LHCN-M2 (cell line): ENCODE measurements around the gene PRPF38B. TPM values are rescaled to one million over a fixed set of nuclear protein-coding genes. Genes with fewer than 3 reads are reported as not detected.
"Not testable (repeated sequence)": the region's sequence is repeated elsewhere in the genome, so short reads cannot be mapped to it uniquely, and the experiment has no call there.

ENCODE experiments used
- DNase-seq: peaks from one replicate; pipeline ENCODE4 v3.0.0-alpha.2; 2012; ENCODE audit warnings: low read depth
- total RNA-seq: library from RNA; depleted of rRNA; stranded (reverse); fragments of >200 nt; gene quantifications from 2 replicates; pipeline ENCODE4 v1.2.3, GENCODE V29; 2014

The PRPF38B gene
- total RNA-seq, 1 experiment from 2014 or later = 15.9 TPM

DNA sequence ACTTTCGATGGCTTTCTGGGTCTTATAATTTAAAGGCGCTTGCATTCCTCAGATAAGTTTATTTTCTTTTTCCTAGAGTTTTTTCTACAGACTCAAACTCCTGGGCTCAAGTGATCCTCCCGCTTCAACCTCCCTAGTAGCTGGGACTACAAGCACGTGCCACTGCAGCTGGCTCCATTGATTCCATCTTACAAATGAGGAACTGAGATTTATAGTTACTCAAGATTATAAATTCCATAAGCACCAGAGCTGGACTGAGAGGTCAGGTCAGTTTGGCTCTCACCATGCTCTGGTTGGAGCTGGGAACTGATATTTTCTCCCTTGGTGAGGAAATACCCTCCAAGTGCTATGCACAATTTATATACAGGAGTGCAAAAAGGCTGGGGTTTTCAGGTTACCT, 13.4 kb upstream of the PRPF38B start:
- no peak for DNase-seq

DNA sequence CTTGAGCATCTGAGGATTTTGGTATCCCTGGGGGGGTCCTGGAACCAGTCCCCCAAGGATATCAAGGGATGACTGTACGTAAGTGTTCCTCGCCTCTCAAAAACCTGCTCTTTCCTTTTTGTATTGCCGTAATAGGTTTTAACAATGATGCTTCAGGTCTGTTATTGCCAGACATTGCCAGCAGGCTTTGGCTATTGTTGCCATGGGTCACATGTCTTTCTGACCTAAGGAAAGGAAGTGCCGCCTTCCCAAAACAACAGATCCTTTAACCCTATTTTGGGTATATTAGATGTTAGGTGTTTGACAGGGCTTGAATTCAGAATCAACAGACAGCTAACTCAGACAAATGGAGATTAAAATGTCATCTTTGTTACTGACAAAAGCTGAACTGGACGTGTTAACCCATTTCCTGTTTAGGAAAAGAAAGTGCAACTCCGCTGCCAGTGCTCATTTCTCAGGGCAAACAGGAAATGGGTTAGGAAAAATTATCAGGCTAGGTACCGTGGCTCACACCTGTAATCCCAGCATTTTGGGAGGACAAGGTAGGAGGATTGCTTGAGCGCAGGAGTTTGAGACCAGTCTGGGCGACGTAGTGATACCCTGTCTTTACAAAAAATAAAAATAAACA, 12.4 kb upstream of the PRPF38B start:
- DNase-seq = no peak

DNA sequence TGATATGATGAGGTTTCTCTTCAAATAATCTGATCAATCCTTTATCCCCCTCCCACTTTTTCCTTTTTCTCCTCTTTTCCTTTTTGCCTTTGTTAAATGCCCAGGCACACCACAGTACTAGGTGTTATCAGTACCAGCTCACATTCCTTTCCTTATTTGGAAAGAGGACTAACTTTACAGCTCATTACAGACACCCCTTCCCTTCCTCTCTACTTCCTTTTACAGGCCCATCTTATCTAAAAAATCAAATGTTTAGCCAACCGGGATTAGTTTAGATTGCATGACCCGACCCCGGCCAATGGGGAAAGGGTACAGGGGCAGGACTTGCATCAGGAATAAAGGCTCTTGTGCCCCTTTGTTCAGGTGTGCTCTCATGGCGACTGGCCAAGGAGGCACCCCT, 10.4 kb upstream of the PRPF38B start:
- not testable (repeated sequence) for DNase-seq

DNA sequence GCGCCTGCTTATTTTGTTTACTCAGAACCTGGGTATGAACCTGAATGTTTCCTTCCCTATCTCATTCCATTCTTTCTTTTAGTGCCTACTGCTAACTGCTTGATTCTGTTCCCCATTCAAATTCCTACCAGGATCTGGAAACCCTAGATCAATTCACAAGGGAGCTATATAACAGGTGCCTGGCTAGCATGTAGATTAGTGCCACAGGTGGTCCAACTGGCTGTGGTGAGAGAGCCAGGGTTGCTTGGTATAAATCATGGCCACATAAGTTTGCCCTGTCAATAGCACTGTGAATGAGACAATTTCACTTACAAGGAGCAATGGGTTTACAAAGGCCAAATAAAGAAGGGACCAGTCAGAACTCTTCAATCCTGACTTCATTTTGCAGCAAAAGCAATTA, 6.6 kb upstream of the PRPF38B start:
- DNase-seq = peak; percentile 47

DNA sequence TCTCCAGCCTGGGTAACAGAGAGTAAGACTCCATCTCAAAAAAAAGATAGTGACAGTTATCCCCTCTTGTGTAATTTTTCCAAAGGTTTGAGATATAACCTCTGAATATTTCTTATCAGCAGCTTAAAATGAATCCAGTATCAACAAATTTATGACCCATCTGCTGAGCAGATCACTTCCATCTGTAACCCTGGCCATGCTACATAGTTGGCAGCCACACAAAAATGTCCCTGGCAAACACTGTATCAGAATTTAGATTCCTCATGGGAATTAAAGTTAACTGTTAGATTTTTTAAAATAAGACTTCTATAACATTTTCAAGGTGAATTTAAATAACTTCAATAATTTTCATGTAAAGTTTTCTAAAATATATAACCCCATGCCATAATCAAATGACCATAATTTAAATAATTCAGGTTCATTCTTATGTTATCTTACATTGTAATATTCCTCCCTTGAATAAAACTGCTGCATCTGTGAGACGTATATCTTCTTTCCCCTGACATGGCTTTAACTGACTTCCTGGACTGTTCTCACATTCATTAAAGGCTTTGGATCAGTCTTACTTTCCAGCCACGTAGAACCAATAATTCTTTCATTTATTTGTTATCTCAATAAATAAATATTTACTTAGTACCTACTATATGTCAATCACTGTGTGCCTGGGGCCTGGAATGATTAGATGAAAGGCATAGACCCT, 5.3 kb upstream of the PRPF38B start:
- DNase-seq = peak; percentile 32

DNA sequence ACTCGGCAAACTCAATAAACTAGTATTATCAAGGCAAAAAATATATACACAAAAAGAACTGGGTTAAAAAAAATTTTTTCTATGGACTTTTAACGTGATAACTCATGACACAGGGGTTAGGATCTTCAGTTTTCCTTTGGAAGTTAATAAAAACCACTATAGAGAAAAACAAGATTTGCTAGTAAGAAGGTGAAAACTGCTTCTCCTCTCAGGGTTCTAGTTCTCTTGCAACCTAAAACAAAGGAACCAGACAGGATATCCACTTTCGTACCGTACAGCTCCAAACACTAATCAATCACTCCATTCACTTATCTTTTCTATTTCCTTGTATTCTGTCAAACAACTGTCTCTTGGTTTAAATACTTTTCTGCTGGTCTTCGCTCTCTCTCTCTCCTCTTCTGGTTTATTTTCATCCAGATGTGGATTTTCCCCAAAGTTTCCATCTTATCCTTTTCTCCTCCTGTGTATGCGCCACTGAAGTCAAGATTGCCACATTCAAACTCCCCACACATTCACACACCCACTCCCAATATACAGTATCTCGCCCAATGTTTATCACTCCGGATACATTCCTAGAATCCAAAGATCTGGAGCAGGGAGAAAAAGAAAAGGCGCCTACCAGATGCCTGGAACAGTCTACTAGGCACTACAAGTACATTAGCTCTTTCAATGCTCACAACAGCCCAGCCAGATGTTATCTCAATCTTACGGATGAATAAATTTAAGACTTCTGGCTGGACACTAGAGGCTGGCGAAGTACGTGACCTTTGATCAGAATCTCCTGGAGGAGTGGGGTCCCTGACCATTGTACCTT, 775 bp upstream of the PRPF38B start:
- DNase-seq = no peak

DNA sequence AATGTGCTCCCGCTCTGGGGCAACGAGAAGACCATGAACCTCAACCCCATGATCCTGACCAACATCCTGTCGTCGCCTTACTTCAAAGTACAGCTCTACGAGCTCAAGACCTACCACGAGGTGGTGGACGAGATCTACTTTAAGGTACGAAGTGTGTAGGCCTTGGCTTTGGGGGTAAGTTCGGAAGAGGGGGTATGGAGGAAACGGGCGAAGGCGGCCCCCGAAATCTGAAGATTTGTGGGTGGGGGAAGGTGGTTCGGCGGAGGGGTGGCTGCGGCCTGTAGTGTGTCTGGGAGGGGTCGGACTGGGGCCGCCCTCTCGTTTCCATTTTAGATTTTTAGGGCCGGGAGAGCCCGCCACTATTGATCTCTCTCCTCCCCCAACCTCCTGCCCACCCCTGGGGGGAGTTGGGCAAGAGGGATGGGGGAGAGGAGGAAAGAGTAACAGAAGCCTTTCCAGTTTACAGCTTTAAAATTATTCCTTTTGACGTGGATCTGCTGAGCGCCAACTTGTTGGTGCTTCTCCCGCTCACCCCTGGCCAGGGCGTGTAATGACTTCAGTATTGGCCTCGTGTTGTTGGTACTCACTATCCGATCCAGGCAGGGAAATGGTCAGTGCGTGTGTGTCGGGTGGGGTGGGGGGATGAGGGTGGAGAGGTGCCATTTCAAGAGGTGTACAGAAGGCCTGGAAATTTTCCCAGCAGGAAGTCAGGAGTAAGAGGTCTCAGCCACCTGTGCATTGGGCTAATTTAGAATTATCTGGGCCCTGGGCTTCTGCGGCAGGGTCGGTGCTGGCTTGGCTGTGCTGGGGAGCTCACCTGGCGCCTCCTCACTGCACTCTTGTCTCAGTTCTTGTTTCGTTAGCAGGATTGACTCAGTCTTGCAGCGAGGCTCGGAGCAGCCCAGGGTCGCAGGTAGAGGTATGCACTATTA, 880 bp downstream of the PRPF38B start:
- peak; percentile 76 for DNase-seq

DNA sequence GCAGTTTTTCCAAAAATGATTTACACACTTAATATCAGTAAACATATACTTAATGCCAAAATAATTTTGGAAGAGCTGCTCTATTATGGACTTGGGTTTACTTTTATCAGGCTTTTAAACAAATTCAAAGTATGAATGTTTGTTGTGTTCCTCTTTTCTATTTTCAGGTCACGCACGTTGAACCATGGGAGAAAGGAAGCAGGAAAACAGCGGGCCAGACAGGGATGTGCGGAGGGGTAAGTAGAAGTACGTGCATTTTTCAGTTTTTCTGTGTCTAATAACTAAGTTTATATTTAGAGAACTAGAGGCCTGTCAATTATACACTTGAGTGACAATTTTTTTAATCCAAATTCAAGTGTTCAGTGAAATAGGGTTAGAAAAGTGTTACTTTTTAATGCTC, 3.4 kb downstream of the PRPF38B start:
- DNase-seq = no peak

DNA sequence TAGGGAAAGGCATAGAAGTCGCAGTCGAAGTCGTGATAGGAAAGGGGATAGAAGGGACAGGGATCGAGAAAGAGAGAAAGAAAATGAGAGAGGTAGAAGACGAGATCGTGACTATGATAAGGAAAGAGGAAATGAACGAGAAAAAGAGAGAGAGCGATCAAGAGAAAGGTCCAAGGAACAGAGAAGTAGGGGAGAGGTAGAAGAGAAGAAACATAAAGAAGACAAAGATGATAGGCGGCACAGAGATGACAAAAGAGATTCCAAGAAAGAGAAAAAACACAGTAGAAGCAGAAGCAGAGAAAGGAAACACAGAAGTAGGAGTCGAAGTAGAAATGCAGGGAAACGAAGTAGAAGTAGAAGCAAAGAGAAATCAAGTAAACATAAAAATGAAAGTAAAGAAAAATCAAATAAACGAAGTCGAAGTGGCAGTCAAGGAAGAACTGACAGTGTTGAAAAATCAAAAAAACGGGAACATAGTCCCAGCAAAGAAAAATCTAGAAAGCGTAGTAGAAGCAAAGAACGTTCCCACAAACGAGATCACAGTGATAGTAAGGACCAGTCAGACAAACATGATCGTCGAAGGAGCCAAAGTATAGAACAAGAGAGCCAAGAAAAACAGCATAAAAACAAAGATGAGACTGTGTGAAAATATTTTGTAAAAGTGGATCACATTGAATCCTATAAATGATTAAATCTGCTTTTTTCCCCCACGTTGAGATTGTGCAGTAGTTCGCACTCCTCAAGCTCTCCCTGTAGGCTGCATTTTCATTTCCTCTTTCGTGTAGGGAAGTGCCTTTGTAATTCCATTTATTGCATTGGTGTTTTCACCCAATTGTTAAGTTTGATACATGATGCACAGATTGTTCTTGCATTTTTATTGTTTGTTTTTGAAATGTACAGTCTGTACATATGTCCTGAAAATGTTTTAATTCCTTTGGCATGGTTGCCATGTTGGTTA, 7.5 kb downstream of the PRPF38B start:
- DNase-seq = no peak

DNA sequence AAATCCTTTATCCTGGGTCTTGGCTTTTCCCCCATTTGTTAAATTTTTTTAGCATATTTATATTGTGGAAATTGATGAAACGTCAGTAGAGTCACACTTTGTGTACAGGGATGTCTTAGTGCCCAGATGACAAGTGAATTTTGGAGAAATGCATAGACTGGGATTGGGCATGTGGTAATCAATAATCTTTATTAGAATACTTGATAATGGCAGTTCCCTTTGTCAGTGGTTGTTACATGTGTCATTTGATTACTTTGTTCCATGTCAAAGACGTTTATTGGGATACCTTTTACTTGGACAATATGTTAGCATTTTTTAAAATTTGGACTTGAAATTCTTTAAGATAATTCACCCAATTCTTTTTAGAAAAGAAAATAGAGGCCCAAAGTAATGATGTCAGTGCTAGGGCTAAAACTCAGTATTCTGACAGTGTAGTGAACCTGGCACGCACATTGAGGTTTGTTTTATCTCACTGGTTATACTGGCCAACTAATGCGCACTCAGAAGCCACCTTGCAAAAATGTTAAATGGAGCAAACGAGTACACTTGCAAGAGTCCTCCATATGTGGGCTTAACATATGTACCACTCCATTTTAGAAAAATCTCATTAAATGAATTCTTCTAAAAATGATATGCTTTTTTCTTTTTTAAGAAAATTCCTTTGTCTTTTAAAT, 9.2 kb downstream of the PRPF38B start:
- no peak for DNase-seq

DNA sequence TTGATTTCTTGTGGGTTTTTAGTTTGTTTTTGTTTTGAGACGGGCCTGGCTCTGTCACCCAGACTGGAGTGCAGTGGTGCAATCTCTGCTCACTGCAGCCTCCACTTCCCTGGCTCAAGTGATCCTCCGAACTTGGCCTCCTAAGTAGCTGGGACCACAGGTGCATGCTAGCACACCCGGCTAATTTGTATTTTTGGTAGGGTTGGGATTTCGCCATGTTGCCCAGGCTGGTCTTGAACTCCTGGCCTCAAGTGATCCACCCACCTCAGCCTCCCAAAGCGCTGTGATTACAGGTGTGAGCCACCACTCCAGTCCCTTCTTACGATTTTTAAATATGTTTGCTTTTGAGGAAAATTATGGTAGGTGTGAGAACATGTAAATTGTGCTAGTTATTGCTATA, 10.0 kb downstream of the PRPF38B start:
- DNase-seq = not testable (repeated sequence)

DNA sequence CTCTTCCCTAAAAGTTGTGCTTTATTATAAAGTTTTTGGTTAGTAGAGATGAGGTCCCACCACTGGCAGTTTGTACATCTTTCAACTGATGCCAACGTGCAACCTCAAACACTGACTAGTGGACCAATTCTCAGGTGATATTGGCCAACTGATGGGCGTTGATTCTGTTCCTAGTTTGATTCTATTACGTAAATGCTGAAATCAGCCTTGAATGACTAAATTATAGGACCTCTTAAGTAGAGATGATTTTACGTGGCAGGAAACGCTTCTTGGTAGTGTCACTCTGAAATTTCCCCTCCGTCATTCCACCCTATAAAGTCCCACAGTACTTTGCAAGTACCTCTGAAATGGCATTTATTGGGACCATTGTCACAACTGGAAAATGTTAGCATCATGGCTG, 11.8 kb downstream of the PRPF38B start:
- no peak for DNase-seq

DNA sequence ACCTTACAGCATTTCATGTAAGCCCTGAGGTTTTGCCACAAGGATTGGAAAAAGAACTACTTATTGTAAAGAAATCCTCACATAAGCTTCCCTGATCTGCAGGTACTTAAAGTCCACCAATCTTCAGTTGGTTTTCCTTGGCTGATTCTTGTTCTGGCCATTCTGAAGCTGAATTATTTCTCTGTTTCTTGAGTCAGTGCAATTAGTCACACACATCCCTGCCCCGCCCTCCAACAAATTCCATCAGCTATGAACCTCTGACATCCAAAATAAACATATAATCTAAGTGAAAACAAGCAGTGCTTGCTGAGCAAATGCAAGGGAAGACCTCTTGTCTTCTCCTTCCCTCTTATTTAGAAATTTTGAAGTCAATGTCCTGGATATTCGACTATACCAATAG, 12.4 kb downstream of the PRPF38B start:
- DNase-seq = peak; percentile 57

DNA sequence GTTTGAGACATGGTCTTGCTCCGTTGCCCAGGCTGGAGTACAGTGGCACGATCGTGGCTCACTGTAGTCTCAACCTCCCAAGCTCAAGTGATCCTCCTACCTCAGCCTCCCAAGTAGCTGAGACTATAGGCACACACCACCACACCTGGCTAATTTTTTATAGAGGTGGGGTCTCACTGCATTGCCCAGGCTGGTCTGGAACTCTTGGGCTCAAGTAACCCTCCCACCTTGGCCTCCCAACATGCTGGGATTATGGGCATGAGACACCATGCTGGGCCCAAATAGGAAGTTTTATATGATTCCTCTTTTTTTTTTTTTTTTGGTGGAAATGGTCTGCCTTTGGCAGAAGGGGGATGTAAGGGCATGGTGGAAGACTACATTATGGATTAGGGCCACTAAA, 14.5 kb downstream of the PRPF38B start:
- DNase-seq = no peak

DNA sequence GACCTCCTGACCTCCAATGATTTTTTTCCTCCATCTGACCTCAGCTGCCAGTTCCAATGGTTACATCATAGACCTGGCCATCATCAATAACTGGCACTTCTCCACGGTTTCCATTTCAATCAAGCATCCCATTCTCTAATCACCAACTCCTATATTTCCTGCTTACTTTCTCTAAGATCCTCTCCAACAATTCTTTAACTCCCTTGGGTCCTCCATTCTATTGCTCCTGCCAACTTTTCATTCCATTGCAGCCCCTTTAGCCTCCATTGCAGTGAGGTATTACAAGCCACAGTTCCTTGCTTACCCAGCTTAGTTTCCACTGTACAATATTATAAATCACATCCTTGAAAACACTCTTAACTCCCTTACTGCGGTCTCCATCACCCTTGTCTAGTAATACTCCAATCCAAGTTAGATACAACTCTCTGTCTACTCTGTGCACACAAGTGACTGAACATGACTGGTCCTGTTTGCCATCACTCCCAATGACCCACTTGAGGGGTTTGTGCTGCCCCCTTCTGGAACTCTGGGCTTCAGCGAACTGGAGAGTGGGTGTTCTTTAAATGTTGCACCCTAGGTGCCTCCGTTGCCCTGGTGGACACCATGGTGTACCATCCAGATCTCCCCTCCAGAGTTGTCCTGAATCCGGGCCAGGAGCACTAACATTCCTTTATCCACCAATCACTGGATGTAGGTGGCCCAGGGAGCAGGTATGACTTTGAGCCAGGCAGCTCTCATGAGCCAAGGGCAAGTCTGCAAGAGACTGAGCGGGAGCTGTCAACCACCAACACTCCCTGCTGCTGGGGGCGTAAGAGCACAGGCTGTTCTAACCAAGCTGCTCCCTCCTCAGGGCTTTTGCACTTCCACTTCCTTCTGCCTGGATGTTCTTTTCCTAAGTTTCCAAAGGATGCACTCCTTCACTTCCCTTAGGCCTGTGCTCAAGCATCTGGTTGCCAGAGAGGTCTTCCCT, 16.9 kb downstream of the PRPF38B start:
- DNase-seq = no peak

DNA sequence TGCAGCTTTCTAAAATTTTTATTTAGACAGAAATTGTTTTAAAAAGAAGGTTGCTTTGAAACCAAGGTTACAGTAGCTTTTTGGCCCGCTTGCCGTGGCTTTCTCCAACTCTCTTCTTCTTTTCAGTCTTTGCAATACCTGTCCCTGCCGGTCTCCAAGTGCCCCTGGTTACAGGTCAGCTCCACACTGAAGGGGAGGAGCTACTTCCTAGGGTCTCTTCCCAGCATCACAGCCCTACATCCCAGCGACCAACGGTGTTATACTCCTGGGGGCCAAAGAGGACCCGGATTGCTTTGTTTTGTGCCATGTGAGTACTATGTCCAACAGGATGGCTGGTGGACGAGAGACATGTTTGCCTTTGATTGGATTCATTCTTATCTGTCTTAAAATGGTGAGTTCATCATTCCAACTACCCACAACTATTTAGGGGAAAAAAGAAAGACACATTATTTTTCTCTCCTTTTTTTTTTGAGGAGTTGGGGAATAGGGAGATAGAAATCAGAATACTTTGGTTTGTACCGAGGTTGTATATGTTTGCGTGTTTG, 20.6 kb downstream of the PRPF38B start, which contains the start of gene FNDC7:
Gene FNDC7, plus strand, starts transcription at position 303 of the 545 bp plus-strand sequence. Its CDS starts 26 bp downstream, at position 329.
- DNase-seq = no peak

DNA sequence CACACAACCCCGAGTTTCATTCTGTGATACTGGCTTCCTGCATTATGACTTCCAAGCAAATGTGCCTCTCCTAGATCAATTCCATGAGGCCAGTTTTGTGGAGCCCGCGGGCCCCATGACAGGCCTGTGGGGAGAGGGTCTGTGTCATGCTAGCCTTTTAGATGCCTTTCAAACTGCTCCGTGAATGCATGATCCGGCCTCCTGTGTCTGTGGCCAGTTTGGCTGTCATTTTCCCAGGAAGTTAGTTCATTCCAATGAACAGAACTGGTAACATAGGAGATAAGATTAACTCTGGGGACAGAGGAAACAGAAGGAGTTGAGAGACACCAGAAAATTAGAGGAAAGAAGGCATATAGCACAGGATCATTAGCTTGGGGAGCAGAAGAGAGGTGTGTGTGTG, 23.8 kb downstream of the PRPF38B start:
- DNase-seq = no peak
